Esophagus muscularis mucosa (tissue), 4 donors: Measurements from ENCODE around the gene LRMDA.

Experiments used
- EP300 ChIP-seq: sonication (generic); formaldehyde crosslinking; IDR thresholded peaks from one replicate; pipeline ENCODE4 v1.6.1; 2017; ENCODE audit warnings: antibody characterized with exemption
- POLR2A ChIP-seq: fragments of 450-650 bp; IDR thresholded peaks from one replicate; pipeline ENCODE4 v1.6.1; 2017; ENCODE audit warnings: antibody characterized with exemption, moderate library complexity, mild to moderate bottlenecking, low read depth
- POLR2AphosphoS5 ChIP-seq, 2 donors: sonication (generic); formaldehyde crosslinking; IDR thresholded peaks; one replicate each; pipeline ENCODE4 v1.6.1; 2017; ENCODE audit warnings: antibody characterized with exemption in 2 of 2
- TF ChIP-seq, protein P1 (sequence below), 3 experiments: fragments of 200-600 bp in 2 of 3; fragments of 450-650 bp in 1 of 3; sonication (generic) in 2 of 3; IDR thresholded peaks; one replicate each; pipeline ENCODE4 v1.5.1; 2017 to 2019; ENCODE audit warnings: antibody characterized with exemption in 3 of 3, mild to moderate bottlenecking in 2 of 3, moderate library complexity in 1 of 3

DNA sequence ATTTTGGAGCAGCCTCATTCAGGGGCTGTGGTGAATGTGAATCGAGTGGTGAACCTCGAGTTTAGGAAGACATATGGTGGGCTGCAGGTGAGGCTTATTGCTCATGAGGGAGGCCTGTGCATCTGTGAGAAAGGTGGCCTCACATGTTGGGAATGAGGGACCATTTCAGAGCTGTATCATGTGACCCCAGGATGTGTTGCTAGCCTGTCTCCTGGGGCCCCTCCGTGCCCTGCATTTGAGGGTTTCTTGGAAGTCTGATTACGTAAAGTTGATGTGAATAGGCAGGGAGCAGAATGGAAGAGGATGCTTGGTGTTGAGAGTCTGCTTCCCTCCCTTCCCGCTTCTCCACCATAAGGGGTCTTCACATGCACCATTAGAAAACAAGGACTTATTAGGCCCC is 569.1 kb downstream of the LRMDA start:
- TF ChIP-seq, protein P1, sequence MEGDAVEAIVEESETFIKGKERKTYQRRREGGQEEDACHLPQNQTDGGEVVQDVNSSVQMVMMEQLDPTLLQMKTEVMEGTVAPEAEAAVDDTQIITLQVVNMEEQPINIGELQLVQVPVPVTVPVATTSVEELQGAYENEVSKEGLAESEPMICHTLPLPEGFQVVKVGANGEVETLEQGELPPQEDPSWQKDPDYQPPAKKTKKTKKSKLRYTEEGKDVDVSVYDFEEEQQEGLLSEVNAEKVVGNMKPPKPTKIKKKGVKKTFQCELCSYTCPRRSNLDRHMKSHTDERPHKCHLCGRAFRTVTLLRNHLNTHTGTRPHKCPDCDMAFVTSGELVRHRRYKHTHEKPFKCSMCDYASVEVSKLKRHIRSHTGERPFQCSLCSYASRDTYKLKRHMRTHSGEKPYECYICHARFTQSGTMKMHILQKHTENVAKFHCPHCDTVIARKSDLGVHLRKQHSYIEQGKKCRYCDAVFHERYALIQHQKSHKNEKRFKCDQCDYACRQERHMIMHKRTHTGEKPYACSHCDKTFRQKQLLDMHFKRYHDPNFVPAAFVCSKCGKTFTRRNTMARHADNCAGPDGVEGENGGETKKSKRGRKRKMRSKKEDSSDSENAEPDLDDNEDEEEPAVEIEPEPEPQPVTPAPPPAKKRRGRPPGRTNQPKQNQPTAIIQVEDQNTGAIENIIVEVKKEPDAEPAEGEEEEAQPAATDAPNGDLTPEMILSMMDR (IDR thresholded peaks at IDR 0.05): no peak
- no peak for TF ChIP-seq POLR2AphosphoS5 (IDR thresholded peaks at IDR 0.05)
- no peak for TF ChIP-seq POLR2A
- TF ChIP-seq EP300: no peak
